NAMALWA (cell line): ENCODE measurements around the gene FJX1.
A peak's percentile ranks its signal among the peaks of the same experiment; 100 is the strongest.

Experiments
- DNase-seq: peaks from one replicate; pipeline ENCODE4 v3.0.0-alpha.2; 2015; ENCODE audit warnings: low spot score

The FJX1 gene

GRCh38 chr11:35608502-35608901, 9.8 kb upstream of the FJX1 start:
- no peak for DNase-seq

DNA sequence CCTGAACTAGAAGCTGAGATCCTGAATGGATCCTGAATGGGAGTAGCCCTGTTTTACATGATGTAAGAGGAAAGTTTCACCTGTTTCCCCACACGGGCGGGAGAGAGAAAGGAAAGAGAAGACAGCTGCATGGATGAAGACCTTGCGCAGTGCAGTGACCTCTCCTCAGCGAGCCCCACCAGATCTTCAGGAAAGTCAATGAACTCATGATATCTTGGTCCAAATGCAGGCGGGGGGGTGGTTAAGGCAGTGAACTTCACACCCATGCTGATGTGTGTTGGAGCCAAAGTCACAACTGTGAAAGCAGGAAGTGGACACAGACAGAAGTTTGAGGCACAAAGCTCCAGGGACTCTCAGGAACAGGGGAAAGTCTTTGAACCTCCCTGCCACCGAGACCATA, 8.6 kb upstream of the FJX1 start:
- DNase-seq: no peak

GRCh38 chr11:35610631-35611030, 7.6 kb upstream of the FJX1 start:
- DNase-seq: no peak

DNA sequence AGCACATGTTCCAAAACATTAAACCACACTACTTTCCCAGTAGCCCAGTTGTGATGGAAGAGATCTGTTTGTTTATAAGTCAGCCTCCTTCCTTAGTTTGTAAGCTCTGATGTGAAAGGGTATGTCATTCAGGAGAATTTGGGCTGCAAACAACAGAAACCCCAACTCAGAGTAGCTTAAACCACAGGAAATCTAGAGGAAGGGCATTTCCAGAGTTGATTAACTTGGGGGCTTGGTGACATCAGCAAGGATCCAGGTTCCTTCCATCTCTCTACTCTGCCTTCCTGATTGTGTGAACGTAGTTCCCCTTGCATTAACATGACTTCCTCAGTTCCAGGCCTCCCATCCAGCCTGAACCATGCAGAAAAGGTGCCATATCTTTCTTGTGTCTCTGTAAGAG, 6.5 kb upstream of the FJX1 start:
- DNase-seq: no peak

- DNase-seq: no peak
Observed at GRCh38 chr11:35614939-35615569, 3.2 kb upstream of the FJX1 start.

DNA sequence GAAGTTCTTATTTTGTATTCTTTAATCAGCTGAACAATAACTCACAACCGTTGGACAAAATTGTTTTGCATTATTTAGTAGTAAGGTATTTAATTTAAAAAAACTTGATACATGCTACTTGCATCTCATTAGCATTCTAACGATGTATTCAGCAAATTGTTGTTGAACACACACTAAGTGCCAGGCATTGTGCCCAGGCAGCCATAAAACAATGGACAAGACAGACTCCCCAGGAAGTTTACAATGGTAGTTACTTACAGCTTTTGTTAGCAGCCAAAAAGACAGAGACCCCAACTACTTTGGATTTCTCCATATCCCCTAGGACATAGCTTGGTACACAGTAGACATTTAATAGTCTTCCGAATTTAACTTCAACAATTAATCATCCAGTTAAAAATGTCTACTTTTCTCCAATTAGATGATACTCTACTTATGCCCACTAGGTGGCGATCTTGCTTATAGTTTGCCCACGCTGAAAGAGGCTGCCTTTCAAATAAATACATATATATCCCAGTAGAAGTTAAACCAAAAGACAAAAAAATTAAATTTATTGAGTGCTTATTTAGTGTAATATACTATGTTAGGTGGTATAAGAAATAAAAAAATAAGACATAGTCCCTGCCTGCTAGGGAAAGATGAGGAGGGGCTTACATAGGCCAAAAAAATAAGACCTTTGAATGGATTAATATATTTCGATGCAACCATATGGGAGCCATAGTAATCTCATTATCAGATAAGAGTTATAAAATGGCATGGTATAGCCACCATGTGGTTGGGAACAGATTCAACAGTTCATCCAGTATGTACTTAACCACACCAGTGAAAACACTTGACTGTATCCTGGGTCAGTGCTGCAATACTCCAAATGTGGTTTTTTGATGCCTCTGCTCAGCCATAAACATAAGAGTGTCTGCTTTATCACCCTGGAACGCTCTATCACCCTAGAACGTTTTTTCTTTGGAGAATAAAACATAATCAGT, 2.0 kb upstream of the FJX1 start:
- DNase-seq: peak; percentile 48

DNA sequence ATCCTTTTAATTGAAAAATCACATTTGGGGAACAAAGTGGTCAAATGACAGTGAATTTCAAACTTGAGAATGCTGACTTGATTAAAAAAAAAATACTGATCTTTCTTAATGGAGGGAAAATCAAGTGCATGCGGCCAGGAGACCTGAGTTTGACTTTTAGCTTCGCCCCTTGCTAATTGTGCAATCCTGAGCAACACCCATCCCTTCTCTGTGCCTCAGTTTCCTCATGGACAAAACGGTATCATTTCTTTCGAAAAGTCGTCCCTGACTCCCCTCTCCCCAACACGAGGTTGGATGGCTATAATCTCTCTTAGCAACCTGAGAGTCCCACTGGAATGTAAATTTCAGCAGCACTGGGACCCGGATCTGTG, 959 bp upstream of the FJX1 start:
- DNase-seq: no peak

GRCh38 chr11:35618497-35619115, 346 bp downstream of the FJX1 start:
- DNase-seq: no peak

DNA sequence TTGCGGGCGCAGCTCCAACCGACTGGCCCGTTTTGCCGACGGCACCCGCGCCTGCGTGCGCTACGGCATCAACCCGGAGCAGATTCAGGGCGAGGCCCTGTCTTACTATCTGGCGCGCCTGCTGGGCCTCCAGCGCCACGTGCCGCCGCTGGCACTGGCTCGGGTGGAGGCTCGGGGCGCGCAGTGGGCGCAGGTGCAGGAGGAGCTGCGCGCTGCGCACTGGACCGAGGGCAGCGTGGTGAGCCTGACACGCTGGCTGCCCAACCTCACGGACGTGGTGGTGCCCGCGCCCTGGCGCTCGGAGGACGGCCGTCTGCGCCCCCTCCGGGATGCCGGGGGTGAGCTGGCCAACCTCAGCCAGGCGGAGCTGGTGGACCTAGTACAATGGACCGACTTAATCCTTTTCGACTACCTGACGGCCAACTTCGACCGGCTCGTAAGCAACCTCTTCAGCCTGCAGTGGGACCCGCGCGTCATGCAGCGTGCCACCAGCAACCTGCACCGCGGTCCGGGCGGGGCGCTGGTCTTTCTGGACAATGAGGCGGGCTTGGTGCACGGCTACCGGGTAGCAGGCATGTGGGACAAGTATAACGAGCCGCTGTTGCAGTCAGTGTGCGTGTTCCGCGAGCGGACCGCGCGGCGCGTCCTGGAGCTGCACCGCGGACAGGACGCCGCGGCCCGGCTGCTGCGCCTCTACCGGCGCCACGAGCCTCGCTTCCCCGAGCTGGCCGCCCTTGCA, 1.0 kb downstream of the FJX1 start:
- DNase-seq: no peak

- no peak for DNase-seq
Observed at GRCh38 chr11:35619855-35620640, 1.8 kb downstream of the FJX1 start.

DNA sequence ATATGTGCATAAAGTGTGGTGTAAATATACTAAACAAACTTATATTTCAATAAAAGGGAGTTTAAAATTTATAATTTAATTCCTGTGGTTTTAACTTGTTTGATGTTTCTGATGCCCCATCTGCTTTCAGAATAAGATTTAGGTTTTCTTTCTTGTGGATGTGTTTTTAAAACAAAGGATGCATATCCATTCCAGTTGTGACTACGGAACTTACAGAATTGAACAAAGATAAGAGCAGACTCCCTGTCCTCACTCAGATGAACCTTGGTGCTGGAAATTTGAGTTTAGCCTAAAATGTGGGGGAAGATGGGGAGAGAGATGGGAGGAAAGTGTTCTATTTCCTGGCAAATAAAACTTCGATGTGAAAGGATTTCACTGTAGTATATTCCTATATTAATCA, 2.5 kb downstream of the FJX1 start:
- DNase-seq: no peak

- DNase-seq: no peak
Observed at GRCh38 chr11:35621620-35622019, 3.4 kb downstream of the FJX1 start.

GRCh38 chr11:35622070-35622469, 3.8 kb downstream of the FJX1 start:
- no peak for DNase-seq

DNA sequence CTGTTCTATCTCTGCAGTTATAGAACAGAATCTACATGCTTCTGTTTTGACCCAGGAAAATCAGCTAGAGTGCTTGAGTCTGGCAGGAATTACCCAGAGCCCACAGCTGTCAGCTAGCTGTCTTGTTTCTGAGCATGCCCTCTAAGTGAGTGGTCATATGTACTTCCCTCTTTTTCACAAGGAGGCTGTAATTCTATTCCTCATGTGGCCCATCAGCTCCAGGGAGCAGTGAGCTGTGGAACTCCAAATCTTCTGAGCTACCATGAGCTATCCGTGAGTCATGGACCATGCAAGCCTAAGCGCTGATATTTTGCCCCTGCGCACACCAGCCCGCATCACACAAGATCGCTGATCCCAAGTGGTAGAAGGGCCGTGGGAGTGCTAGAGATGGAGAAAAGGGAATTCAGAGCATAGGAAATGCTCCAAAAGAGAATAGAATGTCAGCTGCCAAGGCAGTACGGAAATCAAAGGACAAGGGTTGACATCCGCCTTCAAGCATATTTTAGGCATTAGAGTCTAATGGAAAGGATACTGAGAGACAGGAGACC, 5.4 kb downstream of the FJX1 start:
- no peak for DNase-seq

- no peak for DNase-seq
Observed at GRCh38 chr11:35624316-35624715, 6.1 kb downstream of the FJX1 start.

DNA sequence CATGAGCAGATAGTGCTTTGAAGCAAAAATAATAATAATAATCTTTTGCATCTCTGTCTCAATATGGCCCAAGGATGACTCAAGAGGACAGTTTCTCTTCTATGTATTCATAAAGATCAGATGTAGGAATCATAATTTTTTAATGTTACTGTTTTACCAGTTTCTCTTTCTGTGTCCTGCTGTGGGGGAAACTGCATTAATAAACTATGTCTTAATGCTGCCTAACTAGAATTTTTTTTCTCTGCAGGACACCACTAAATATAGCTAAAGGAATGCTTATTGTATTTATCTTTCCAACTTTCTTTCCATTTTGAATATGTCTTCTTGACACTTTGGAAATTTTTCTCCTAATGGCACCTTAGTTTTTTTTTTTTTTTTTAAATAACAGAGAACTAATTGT, 6.5 kb downstream of the FJX1 start:
- DNase-seq: no peak

DNA sequence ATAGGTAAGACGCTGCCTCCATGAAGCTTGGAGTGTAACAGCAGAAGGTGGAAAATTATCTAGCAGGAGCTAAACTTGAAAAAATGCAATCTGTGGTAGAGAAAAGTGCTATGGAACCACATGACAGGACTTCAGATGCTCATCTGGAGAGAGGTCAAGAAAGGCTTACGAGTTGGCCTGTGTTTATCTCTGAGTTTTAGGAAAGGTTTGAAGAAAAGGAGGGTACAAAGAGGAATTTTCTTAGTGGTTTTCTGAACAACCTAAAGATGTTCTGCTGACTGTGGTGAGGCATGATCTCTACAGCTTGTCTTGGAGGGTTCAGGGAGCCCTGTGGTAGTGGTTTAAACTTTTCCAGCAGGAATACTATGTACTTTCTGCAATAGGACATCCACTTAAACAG, 8.2 kb downstream of the FJX1 start:
- no peak for DNase-seq

GRCh38 chr11:35629511-35629910, 11.3 kb downstream of the FJX1 start:
- DNase-seq: no peak

GRCh38 chr11:35629914-35630313, 11.7 kb downstream of the FJX1 start:
- DNase-seq: no peak

DNA sequence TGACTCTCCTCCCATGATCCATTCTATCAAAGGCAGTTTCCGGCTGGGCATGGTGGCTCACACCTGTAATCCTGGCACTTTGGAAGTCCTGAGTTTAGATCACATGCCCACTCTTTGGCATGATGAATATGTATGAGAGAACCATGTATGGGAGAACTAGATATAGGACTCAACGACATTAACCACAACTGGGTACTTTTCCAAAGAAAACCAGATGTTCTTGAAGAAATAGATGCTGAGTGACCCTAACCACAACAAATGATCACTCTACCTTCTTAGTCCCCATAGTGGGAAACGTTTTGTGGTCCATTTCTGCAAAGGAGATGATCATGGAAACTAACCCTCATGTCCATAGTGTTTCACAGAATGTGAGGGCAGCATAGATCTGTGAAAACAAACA, 13.6 kb downstream of the FJX1 start:
- no peak for DNase-seq

DNA sequence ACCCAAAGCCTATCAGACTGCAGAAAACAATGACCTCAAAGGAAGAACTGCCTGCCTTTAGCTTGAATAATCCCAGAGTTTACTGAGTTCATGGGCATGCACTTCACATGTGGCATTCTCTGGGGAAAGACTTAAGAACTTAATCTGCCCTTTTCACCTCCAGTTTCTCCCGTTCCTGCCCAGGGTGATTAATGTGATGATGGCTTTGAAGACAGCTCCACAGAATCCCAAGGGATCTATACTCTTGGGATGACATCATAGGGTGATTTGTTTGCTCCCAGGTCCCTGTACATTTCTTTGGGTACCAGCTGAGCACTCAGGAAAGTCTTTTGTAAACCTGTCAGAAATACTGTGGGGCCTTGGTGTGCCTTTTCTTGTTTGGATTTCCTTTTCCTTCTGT, 14.0 kb downstream of the FJX1 start:
- DNase-seq: no peak
